ENCODE data around the gene ARHGDIG. TPM values are rescaled to one million over a fixed set of nuclear protein-coding genes. Genes with fewer than 3 reads are reported as not detected.

Gene ARHGDIG
- total and polyA plus RNA-seq, 2 experiments from 2014 or later, result 0.78 to 1.0 TPM

- no peaks in the 10 kb centered on the region for H3F3A ChIP-seq (replicated peaks; ENCODE audit: low read depth)
- no peaks in the 10 kb centered on the region for H3K9me2 ChIP-seq (ENCODE audit: insufficient read depth)
- no peak overlapping the region for H3K27ac Mint-ChIP-seq
- TF ChIP-seq STAT1 (IDR thresholded peaks at IDR 0.05; ENCODE audit: unreplicated experiment) (no peak), POLR2AphosphoS5 (IDR thresholded peaks at IDR 0.05; ENCODE audit: low read depth) (no peak), ZNF114 (CRISPR knock-in tag; IDR thresholded peaks at IDR 0.05) (no peak), EZH2 (IDR thresholded peaks at IDR 0.05; ENCODE audit: low read depth, unreplicated experiment) (no peak), CREB1 (CRISPR knock-in tag; IDR thresholded peaks at IDR 0.05; ENCODE audit: low read depth) (no peak), ZNF331 (CRISPR knock-in tag; IDR thresholded peaks at IDR 0.05; ENCODE audit: low read depth) (no peak), ETS1 (IDR thresholded peaks at IDR 0.05) (no peak), ZNF462 (CRISPR knock-in tag; IDR thresholded peaks at IDR 0.05) (no peak), JUNB (IDR thresholded peaks at IDR 0.05; ENCODE audit: unreplicated experiment) (no peak), REST (IDR thresholded peaks at IDR 0.05; ENCODE audit: unreplicated experiment) (no peak), NANOG (IDR thresholded peaks at IDR 0.05; ENCODE audit: borderline replicate concordance) (no peak), EZH2phosphoT487 (IDR thresholded peaks at IDR 0.05; ENCODE audit: unreplicated experiment) (no peak)
- H3K36me3 Mint-ChIP-seq (ENCODE audit: low read depth), result peaks cover 38% of the 10 kb centered on the region; the same call in 2 of the 3 replicates
- H2AFZ ChIP-seq, result no peak overlapping the region
- no peaks in the 10 kb centered on the region; the same call in 1 of the 2 replicates for H4K20me1 ChIP-seq (replicated peaks; ENCODE audit: insufficient read depth)
- no peaks in the 10 kb centered on the region for H3K27me3 ChIP-seq (ENCODE audit: insufficient read depth)
- no peak overlapping the region for H3K4me2 ChIP-seq
- no peaks in the 10 kb centered on the region for H3K4me1 Mint-ChIP-seq
- H3K27me3 Mint-ChIP-seq (ENCODE audit: insufficient read depth, low read depth, poor library complexity), result peaks cover 6% of the 10 kb centered on the region
- no peaks in the 10 kb centered on the region for H3K79me2 ChIP-seq (replicated peaks; ENCODE audit: insufficient read depth)
- no peak overlapping the region for H3K4me3 Mint-ChIP-seq
- no peak for DNase-seq (ENCODE audit: low spot score)
- H3K36me3 ChIP-seq (ENCODE audit: insufficient read depth), result no peaks in the 10 kb centered on the region; the same call in 1 of the 2 replicates
- H3K9me3 Mint-ChIP-seq, result no peaks in the 10 kb centered on the region
- H3K27ac ChIP-seq (ENCODE audit: low read depth), result no peak overlapping the region
- ATAC-seq, result no peak
- no peaks in the 10 kb centered on the region for H3K4me1 ChIP-seq (ENCODE audit: insufficient read depth)
- H3K4me3 ChIP-seq, result no peak overlapping the region
Observed at GRCh38 chr16:260326-260725, 20.1 kb upstream of the ARHGDIG start.

All from GM23338 (cell line).